ENCODE data around the gene BTBD16.

DNA sequence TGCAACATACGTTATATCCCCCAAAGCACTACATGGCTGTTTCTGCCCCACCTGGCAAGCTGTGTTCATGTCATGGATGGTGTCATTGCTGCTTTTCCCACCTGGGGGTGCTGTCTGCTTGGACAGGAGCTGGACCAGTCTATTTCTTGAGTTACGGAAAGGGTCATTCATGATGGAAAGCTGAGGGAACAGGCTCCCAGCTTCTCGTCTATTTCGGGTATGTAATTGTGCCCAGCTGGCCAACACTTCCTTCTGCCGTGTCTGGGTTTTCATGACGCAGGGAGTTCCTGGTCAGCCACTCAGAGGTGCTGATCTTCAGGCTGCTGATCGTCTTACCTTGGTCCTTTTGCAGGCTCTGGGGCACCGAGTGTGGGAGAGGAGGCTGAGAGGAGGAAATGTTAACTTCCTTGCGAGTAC is 8.6 kb downstream of the BTBD16 start:
- no peak for TF ChIP-seq REST (IDR thresholded peaks at IDR 0.05; ENCODE audit: borderline replicate concordance in 1 of 2, low read depth in 1 of 2, low read length in 2 of 2)
- TF ChIP-seq, protein P1, sequence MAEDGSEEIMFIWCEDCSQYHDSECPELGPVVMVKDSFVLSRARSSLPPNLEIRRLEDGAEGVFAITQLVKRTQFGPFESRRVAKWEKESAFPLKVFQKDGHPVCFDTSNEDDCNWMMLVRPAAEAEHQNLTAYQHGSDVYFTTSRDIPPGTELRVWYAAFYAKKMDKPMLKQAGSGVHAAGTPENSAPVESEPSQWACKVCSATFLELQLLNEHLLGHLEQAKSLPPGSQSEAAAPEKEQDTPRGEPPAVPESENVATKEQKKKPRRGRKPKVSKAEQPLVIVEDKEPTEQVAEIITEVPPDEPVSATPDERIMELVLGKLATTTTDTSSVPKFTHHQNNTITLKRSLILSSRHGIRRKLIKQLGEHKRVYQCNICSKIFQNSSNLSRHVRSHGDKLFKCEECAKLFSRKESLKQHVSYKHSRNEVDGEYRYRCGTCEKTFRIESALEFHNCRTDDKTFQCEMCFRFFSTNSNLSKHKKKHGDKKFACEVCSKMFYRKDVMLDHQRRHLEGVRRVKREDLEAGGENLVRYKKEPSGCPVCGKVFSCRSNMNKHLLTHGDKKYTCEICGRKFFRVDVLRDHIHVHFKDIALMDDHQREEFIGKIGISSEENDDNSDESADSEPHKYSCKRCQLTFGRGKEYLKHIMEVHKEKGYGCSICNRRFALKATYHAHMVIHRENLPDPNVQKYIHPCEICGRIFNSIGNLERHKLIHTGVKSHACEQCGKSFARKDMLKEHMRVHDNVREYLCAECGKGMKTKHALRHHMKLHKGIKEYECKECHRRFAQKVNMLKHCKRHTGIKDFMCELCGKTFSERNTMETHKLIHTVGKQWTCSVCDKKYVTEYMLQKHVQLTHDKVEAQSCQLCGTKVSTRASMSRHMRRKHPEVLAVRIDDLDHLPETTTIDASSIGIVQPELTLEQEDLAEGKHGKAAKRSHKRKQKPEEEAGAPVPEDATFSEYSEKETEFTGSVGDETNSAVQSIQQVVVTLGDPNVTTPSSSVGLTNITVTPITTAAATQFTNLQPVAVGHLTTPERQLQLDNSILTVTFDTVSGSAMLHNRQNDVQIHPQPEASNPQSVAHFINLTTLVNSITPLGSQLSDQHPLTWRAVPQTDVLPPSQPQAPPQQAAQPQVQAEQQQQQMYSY (CRISPR knock-in tag; IDR thresholded peaks at IDR 0.05), result no peak
- TF ChIP-seq ATF7-NPFF (CRISPR knock-in tag; IDR thresholded peaks at IDR 0.05; ENCODE audit: low read depth), result no peak

All from HepG2 (cell line).